A673 (cell line): ENCODE results near the gene MCM3AP.

Experiments used
- EZH2 ChIP-seq: fragments of 200-600 bp; sonication (generic); IDR thresholded peaks from 2 replicates; pipeline ENCODE4 v1.6.1; 2017; ENCODE audit warnings: borderline replicate concordance, low read depth, mild to moderate bottlenecking, mixed read lengths, antibody characterized with exemption, low read length; ENCODE audit not compliant: poor library complexity, severe bottlenecking
- TF ChIP-seq, protein P1 (sequence below): fragments of 300-800, 200-600 bp; sonication (generic); conservative IDR thresholded peaks from 2 replicates; pipeline ENCODE4 v1.5.1; 2017; ENCODE audit warnings: low read depth, mild to moderate bottlenecking, antibody characterized with exemption, low read length, moderate library complexity, mixed read lengths

DNA sequence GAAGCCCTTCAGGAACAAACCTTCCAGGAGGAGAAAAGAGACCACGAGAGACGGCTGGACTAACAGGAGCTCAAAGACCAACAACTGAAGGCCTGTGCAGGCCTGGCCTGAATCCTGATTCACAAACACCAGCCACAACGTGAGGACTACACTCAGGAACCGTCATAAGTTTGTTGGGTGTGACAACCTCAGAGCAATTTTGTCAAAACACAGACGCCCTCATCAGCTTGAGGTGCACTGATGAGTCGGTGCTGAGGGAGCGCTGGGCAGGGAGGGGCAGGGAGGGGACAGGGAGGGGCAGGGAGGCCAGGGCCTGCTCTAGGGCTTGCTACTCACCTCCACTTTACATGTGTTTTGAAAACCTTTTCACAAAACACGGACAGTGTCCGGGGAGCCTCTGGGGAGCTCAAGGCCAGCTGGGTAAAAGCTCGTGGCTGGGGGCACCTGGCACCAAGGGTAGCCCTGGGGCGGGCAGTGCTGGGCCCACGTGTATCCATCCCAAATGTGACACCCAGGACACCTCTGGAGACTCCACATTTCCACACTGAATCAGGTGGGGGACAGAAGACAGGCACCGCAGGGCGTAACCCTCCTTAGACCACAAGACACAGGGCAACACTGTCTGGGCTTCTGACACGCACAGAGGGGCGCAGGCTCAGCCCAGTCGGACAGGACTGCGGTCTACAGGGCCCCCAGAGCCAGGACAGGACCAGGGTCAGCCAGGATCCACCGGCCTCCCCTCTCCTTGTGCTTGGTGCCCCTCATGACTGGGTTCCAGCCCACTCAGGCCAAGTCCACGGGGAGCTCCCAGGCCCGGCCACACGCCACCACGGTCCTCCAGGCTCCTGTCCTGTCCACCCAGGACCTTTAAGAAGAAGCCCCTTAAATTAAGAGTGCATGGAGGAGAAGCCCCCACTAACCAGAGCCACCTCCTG is 73.4 kb downstream of the MCM3AP start:
- TF ChIP-seq, protein P1, sequence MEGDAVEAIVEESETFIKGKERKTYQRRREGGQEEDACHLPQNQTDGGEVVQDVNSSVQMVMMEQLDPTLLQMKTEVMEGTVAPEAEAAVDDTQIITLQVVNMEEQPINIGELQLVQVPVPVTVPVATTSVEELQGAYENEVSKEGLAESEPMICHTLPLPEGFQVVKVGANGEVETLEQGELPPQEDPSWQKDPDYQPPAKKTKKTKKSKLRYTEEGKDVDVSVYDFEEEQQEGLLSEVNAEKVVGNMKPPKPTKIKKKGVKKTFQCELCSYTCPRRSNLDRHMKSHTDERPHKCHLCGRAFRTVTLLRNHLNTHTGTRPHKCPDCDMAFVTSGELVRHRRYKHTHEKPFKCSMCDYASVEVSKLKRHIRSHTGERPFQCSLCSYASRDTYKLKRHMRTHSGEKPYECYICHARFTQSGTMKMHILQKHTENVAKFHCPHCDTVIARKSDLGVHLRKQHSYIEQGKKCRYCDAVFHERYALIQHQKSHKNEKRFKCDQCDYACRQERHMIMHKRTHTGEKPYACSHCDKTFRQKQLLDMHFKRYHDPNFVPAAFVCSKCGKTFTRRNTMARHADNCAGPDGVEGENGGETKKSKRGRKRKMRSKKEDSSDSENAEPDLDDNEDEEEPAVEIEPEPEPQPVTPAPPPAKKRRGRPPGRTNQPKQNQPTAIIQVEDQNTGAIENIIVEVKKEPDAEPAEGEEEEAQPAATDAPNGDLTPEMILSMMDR = no peak
- TF ChIP-seq EZH2 = no peak
